HG03135 (cell line): Measurements from ENCODE around the gene ATP6V0B.

Experiments
- ATAC-seq: cut with Tn5 transposase; IDR thresholded peaks from one replicate; pipeline ENCODE4 v1.9.1; 2021; ENCODE audit warnings: mild to moderate bottlenecking, moderate library complexity; ENCODE audit not compliant: unreplicated experiment

The ATP6V0B gene

GRCh38 chr1:44024903-44025525 is 50.3 kb downstream of the ATP6V0B start:
- no peak for ATAC-seq

- ATAC-seq = no peak
Measured at GRCh38 chr1:44025816-44026215, 51.1 kb downstream of the ATP6V0B start.

DNA sequence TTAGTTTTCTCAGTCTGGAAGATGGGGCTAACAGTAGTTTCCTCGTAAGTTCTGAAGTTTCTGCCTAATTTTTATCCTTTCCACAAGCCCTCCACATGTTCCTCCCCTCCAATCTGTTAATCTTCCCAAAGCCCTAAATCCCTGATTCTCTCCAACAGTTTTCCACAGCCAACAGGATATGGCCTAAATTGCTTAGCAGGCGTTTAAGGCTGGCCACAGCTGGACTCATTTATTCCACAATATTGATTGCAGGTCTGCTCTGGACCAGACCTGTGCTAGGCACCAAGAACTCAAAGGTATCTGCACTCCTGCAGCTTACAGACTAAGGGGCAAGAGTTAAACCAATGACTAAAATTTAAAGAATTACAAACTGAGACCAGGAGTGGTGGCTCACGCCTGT is 52.6 kb downstream of the ATP6V0B start:
- no peak for ATAC-seq
